Smooth muscle cell (in vitro differentiated cells): ENCODE measurements around the gene USP28. TPM values are rescaled to one million over a fixed set of nuclear protein-coding genes. Genes with fewer than 3 reads are reported as not detected.

Source experiments
- DNase-seq: peaks from one replicate; lab custom pipeline; 2025; ENCODE audit not compliant: unreplicated experiment; lab: John Stamatoyannopoulos, UW
- H2AFZ ChIP-seq: fragments of 200-600 bp; sonication (generic); 2 replicates; pipeline ENCODE4 v1.6.0; 2016; ENCODE audit warnings: antibody characterized with exemption, low read depth, mild to moderate bottlenecking
- H3F3A ChIP-seq: fragments of 200-600 bp; sonication (generic); 2 replicates; pipeline ENCODE4 v1.6.0; 2017; ENCODE audit warnings: antibody characterized with exemption, low read depth
- H3K27ac ChIP-seq: fragments of 200-600 bp; sonication (generic); 2 replicates; pipeline ENCODE4 v1.5.1; 2016; ENCODE audit warnings: low read depth, mild to moderate bottlenecking
- H3K27me3 ChIP-seq: fragments of 200-600 bp; sonication (generic); 2 replicates; pipeline ENCODE4 v1.6.1; 2016; ENCODE audit warnings: low read depth, mild to moderate bottlenecking
- H3K36me3 ChIP-seq: fragments of 200-600 bp; sonication (generic); 2 replicates; pipeline ENCODE4 v1.5.1; 2016; ENCODE audit warnings: low read depth
- H3K4me1 ChIP-seq: fragments of 200-600 bp; sonication (generic); 2 replicates; pipeline ENCODE4 v1.5.1; 2016; ENCODE audit warnings: low read depth
- H3K4me2 ChIP-seq: fragments of 200-600 bp; sonication (generic); 2 replicates; pipeline ENCODE4 v1.6.0; 2016; ENCODE audit warnings: mild to moderate bottlenecking
- H3K4me3 ChIP-seq: fragments of 200-600 bp; sonication (generic); 2 replicates; pipeline ENCODE4 v1.5.1; 2016; ENCODE audit warnings: mild to moderate bottlenecking
- H3K79me2 ChIP-seq: fragments of 200-600 bp; sonication (generic); 2 replicates; pipeline ENCODE4 v1.6.0; 2016; ENCODE audit warnings: low read depth, mild to moderate bottlenecking
- H3K9ac ChIP-seq: fragments of 200-600 bp; sonication (generic); 2 replicates; pipeline ENCODE4 v1.6.0; 2016; ENCODE audit warnings: low read depth
- H3K9me3 ChIP-seq: fragments of 200-600 bp; sonication (generic); replicated peaks from 2 replicates; pipeline ENCODE4 v1.5.1; 2016; ENCODE audit warnings: low read depth
- H4K20me1 ChIP-seq: fragments of 200-600 bp; sonication (generic); 2 replicates; pipeline ENCODE4 v1.6.0; 2016; ENCODE audit warnings: low read depth
- CTCF ChIP-seq: fragments of 200-600 bp; sonication (generic); IDR thresholded peaks from 2 replicates; pipeline ENCODE4 v1.5.1; 2017; ENCODE audit warnings: borderline replicate concordance, mild to moderate bottlenecking, antibody characterized with exemption; ENCODE audit not compliant: insufficient read depth, poor library complexity, severe bottlenecking
- WGBS: methylation state at CpG from one replicate; pipeline ENCODE4 v1.1.7; 2016; ENCODE audit warnings: low lambda C conversion rate; 5-methylcytosine and 5-hydroxymethylcytosine counted together
- polyA plus RNA-seq: library from polyadenylated mRNA; unstranded; fragments of >200 nt; fragmentation: Nextera tagmentation; extraction: Ambion mirVana; gene quantifications from 2 replicates; pipeline ENCODE4 v1.2.1, GENCODE V29; 2016
- total RNA-seq: library from RNA; depleted of rRNA; stranded (reverse); fragments of >200 nt; gene quantifications from 2 replicates; pipeline ENCODE4 v1.2.3, GENCODE V29; 2014

Gene USP28
- total and polyA plus RNA-seq, 2 experiments from 2014 or later = 18.6 to 50.5 TPM

- Histone ChIP-seq H3K4me2 (no peak overlapping the region), H3K27ac (no peak overlapping the region), H2AFZ (no peak overlapping the region), H3K79me2 (no peaks in the 10 kb centered on the region), H3K27me3 (no peaks in the 10 kb centered on the region), H3K9me3 (no peaks in the 10 kb centered on the region), H3F3A (no peaks in the 10 kb centered on the region), H4K20me1 (peaks cover 8% of the 10 kb centered on the region), H3K4me3 (no peak overlapping the region), H3K9ac (no peak overlapping the region), H3K4me1 (no peaks in the 10 kb centered on the region), H3K36me3 (no peaks in the 10 kb centered on the region)
- 89% methylated on average over 6 of the region's 6 CpGs for WGBS
- no peak for DNase-seq
- no peak for TF ChIP-seq CTCF
Measured at GRCh38 chr11:113847111-113847510, 28.3 kb downstream of the USP28 start.

- Histone ChIP-seq H3K79me2 (no peaks in the 10 kb centered on the region), H3K4me3 (no peak overlapping the region), H3K9ac (no peak overlapping the region), H4K20me1 (no peaks in the 10 kb centered on the region), H3K9me3 (no peaks in the 10 kb centered on the region), H3K36me3 (peaks cover 4% of the 10 kb centered on the region), H3K4me2 (no peak overlapping the region), H2AFZ (no peak overlapping the region), H3K27me3 (no peaks in the 10 kb centered on the region), H3K4me1 (no peaks in the 10 kb centered on the region), H3F3A (no peaks in the 10 kb centered on the region), H3K27ac (no peak overlapping the region)
- WGBS = 97% methylated on average over 1 of the region's 1 CpG
- TF ChIP-seq CTCF = no peak
- no peak for DNase-seq
Measured at GRCh38 chr11:113841691-113842090, 33.7 kb downstream of the USP28 start.

- Histone ChIP-seq H3K79me2 (no peaks in the 10 kb centered on the region), H3K4me3 (no peak overlapping the region), H3K27ac (no peak overlapping the region), H3F3A (no peaks in the 10 kb centered on the region), H2AFZ (no peak overlapping the region), H3K9me3 (no peaks in the 10 kb centered on the region), H3K9ac (no peak overlapping the region), H4K20me1 (no peaks in the 10 kb centered on the region), H3K27me3 (no peaks in the 10 kb centered on the region), H3K4me2 (no peak overlapping the region), H3K4me1 (no peaks in the 10 kb centered on the region), H3K36me3 (peaks cover 4% of the 10 kb centered on the region)
- 92% methylated on average over 3 of the region's 3 CpGs for WGBS
- TF ChIP-seq CTCF = no peak
- no peak for DNase-seq
Measured at GRCh38 chr11:113840932-113841664, 34.3 kb downstream of the USP28 start.

- Histone ChIP-seq H3K27ac (no peak overlapping the region), H4K20me1 (no peaks in the 10 kb centered on the region), H3K4me1 (no peaks in the 10 kb centered on the region), H3F3A (no peaks in the 10 kb centered on the region), H3K4me3 (no peak overlapping the region), H3K27me3 (no peaks in the 10 kb centered on the region), H3K4me2 (no peak overlapping the region), H3K79me2 (no peaks in the 10 kb centered on the region), H3K36me3 (peaks cover 6% of the 10 kb centered on the region), H3K9me3 (no peaks in the 10 kb centered on the region), H3K9ac (no peak overlapping the region), H2AFZ (no peak overlapping the region)
- TF ChIP-seq CTCF = no peak
- WGBS = 96% methylated on average over 6 of the region's 6 CpGs
- DNase-seq = no peak
Measured at GRCh38 chr11:113839842-113840241, 35.5 kb downstream of the USP28 start.
